ENCODE data around the gene NME3.

DNA sequence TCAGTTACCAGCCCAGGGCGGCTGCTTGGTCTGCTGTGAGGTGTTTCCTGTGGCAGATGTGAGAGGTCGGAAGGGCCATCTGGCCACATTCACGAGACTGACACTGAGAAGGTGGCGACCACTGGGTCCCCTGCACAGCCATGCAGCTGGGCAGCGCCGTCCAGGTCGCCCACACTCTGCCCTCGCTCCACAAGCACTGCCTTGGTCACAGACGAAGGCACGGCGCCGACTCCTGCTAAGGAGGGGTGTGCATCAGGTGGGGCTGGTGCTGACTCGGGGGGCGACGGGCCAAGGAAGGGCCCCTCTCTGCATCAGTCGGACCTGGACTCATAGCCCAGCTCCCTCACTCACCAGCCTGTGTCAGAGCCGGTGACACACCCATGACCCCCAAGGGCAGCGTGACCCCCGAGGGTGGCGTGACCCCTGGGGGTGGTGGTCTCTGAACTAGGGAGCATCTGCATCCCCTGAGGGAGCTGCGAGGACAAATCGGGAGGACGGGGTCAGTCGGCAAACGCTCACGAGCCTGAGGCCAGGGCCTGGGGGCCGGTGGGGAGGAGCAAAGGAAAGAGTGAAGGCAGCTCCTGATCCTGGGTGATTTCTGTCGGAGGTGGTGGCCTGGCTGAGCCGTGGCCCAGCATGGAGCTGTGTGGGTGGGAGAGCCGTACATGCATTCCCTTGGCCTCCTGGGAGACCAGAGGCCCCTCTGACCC, 30.4 kb downstream of the NME3 start:
- TF ChIP-seq, protein P1, sequence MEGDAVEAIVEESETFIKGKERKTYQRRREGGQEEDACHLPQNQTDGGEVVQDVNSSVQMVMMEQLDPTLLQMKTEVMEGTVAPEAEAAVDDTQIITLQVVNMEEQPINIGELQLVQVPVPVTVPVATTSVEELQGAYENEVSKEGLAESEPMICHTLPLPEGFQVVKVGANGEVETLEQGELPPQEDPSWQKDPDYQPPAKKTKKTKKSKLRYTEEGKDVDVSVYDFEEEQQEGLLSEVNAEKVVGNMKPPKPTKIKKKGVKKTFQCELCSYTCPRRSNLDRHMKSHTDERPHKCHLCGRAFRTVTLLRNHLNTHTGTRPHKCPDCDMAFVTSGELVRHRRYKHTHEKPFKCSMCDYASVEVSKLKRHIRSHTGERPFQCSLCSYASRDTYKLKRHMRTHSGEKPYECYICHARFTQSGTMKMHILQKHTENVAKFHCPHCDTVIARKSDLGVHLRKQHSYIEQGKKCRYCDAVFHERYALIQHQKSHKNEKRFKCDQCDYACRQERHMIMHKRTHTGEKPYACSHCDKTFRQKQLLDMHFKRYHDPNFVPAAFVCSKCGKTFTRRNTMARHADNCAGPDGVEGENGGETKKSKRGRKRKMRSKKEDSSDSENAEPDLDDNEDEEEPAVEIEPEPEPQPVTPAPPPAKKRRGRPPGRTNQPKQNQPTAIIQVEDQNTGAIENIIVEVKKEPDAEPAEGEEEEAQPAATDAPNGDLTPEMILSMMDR (IDR thresholded peaks at IDR 0.05): no peak
- TF ChIP-seq EP300 (IDR thresholded peaks at IDR 0.05) (no peak), POLR2A (IDR thresholded peaks at IDR 0.05) (no peak)

Measured in ovary (tissue), 3 donors.